Measurements from ENCODE around the gene ZBTB7C. TPM values are rescaled to one million over a fixed set of nuclear protein-coding genes. Genes with fewer than 3 reads are reported as not detected.

Gene ZBTB7C
- polyA plus RNA-seq, 1 experiment, result not detected

DNA sequence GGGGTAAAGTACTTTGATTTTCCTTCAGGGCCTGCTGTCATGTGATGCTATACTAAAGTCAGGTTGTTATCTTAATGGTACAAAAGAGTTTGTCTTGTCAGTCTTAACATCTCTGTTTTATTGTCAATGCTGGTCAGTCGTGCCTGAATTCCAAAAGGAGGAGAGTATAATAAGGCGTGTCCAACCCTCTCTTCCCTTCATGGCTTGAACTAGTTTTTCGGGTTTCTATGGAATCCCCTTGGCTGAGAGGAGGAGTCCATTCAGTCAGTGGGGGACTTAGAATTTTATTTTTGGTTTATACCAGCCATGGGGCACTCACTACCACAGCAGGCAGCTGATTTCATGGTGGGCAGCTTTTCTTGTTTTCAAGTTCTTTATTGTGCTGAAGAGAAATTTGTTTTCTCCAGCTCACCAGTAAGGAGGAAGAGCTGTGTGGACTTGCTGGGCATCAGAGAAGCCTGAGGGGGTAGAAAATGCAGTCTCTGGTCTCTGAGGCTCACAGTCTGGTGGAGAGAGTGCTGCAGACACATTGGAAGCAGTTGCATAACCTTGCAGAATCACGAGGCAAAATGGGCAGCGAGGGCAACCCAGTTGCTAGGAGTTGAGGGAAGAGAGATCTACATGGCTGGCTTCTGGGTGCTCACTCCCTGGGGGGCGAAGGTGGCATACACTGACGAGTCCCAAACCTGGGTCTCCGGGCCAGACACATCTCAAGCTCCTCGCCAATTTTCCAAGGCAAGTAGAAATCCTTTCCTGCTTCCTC, 193.1 kb downstream of the ZBTB7C start:
- H3K36me3 ChIP-seq (ENCODE audit: control insufficient read depth, insufficient read depth, low read length), result no peaks in the 10 kb centered on the region
- no peak overlapping the region for H3K4me3 ChIP-seq (ENCODE audit: low read depth, low read length)
- no peak for DNase-seq (ENCODE audit: low read depth)
- TF ChIP-seq CTCF (IDR thresholded peaks at IDR 0.05; ENCODE audit: insufficient read depth, low read depth, low read length), result no peak
- peaks cover 4% of the 10 kb centered on the region for H3K27me3 ChIP-seq (ENCODE audit: control insufficient read depth, insufficient read depth, low read length)
- ChIA-PET CTCF (no interaction called here), POLR2A (no interaction called here)

- ChIA-PET CTCF (no interaction called here), POLR2A (no interaction called here)
- Histone ChIP-seq H3K27me3 (ENCODE audit: control insufficient read depth, insufficient read depth, low read length) (peaks cover 4% of the 10 kb centered on the region), H3K36me3 (ENCODE audit: control insufficient read depth, insufficient read depth, low read length) (no peaks in the 10 kb centered on the region), H3K4me3 (ENCODE audit: low read depth, low read length) (no peak overlapping the region)
- DNase-seq (ENCODE audit: low read depth), result no peak
- TF ChIP-seq CTCF (IDR thresholded peaks at IDR 0.05; ENCODE audit: insufficient read depth, low read depth, low read length), result no peak
These were observed 195.4 kb downstream of the ZBTB7C start for GRCh38 chr18:48213791-48214190.

GRCh38 chr18:48208432-48209140, 200.6 kb downstream of the ZBTB7C start:
- TF ChIP-seq CTCF (IDR thresholded peaks at IDR 0.05; ENCODE audit: insufficient read depth, low read depth, low read length), result no peak
- ChIA-PET POLR2A (no interaction called here), CTCF (interaction anchor here (1.0 to 1.2 kb wide), 3 partner anchors 10 to 22 kb away, joined by 3 read pairs; no protein-coding TSS in a partner anchor)
- H3K36me3 ChIP-seq (ENCODE audit: control insufficient read depth, insufficient read depth, low read length), result no peaks in the 10 kb centered on the region
- H3K4me3 ChIP-seq (ENCODE audit: low read depth, low read length), result no peak overlapping the region
- H3K27me3 ChIP-seq (ENCODE audit: control insufficient read depth, insufficient read depth, low read length), result peaks cover 4% of the 10 kb centered on the region; the same call in 1 of the 2 replicates
- no peak for DNase-seq (ENCODE audit: low read depth)

DNA sequence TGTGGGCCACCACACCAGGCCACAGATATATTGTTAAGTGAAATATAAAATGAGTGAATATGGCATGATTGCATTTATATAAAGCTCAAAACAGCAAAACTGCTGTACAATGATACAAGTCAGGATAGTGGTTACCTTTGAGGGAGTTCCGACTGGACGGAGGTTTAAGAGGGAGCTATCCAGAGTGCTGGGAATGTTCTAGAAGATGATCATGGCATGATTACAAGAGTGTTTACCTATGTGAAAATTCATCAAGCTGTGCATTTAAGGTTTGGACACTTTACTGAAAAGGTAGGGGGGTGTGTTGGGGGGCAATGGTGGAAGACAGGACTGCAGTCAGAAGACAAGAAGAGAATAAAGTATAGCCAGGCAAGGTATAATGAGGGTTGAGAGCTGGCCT, 201.4 kb downstream of the ZBTB7C start:
- TF ChIP-seq CTCF (IDR thresholded peaks at IDR 0.05; ENCODE audit: insufficient read depth, low read depth, low read length), result no peak
- Histone ChIP-seq H3K27me3 (ENCODE audit: control insufficient read depth, insufficient read depth, low read length) (peaks cover 4% of the 10 kb centered on the region; the same call in 1 of the 2 replicates), H3K4me3 (ENCODE audit: low read depth, low read length) (no peak overlapping the region), H3K36me3 (ENCODE audit: control insufficient read depth, insufficient read depth, low read length) (no peaks in the 10 kb centered on the region)
- no peak for DNase-seq (ENCODE audit: low read depth)
- ChIA-PET POLR2A (no interaction called here), CTCF (interaction anchor here (0.7 to 1.2 kb wide), 2 partner anchors 21 to 148 kb away, joined by 3 read pairs; no protein-coding TSS in a partner anchor)

DNA sequence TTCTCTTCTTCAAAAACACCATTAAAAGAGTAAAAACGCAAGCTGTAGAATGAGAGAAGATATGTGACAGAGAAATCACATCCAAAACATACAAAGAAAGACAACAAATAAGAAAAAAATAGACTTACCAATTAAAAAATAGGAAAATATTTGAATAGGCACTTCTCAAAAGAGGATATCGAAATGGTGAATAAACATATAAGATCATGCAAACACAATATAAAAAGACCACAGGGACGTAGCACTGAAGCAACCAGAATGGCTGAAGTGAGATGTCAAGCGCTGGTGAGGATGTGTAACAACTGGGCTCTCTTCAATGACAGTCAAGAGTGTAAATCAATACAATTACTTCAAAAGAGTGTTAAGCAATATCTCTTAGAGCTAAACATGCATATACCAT, 202.3 kb downstream of the ZBTB7C start:
- POLR2A ChIA-PET, result no interaction called here
- DNase-seq (ENCODE audit: low read depth), result no peak
- no peaks in the 10 kb centered on the region for H3K36me3 ChIP-seq (ENCODE audit: control insufficient read depth, insufficient read depth, low read length)
- CTCF ChIA-PET, result interaction anchor here (0.7 to 1.2 kb wide), 2 partner anchors 21 to 176 kb away, joined by 3 read pairs; no protein-coding TSS in a partner anchor
- no peak for TF ChIP-seq CTCF (IDR thresholded peaks at IDR 0.05; ENCODE audit: insufficient read depth, low read depth, low read length)
- no peak overlapping the region for H3K4me3 ChIP-seq (ENCODE audit: low read depth, low read length)
- 0 out of 2 replicates have a peak, but pooled peaks cover 2% of the 10 kb centered on the region for H3K27me3 ChIP-seq (ENCODE audit: control insufficient read depth, insufficient read depth, low read length)
